ENCODE results near the gene MRTFB. TPM values are rescaled to one million over a fixed set of nuclear protein-coding genes. Genes with fewer than 3 reads are reported as not detected.
"Not testable (repeated sequence)": the region's sequence is repeated elsewhere in the genome, so short reads cannot be mapped to it uniquely, and the experiment has no call there.

MRTFB gene
- total RNA-seq, 2 experiments from 2014 or later = 18.0 to 19.4 TPM

GRCh38 chr16:14043793-14044192 is 27.3 kb upstream of the MRTFB start:
- POLR2A ChIA-PET = no interaction called here
- H3K27ac Mint-ChIP-seq = no peak overlapping the region
- Histone ChIP-seq H3K27me3 (ENCODE audit: control insufficient read depth in 1 of 2, insufficient read depth in 2 of 2, low read length in 2 of 2) (peaks cover 0 to 3% of the 10 kb centered on the region in 2 experiments), H3K4me3 (ENCODE audit: low read length) (no peak overlapping the region), H3K27ac (ENCODE audit: low read depth in 1 of 2, low read length in 2 of 2) (no peak overlapping the region), H3K9me3 (ENCODE audit: control insufficient read depth in 1 of 2, insufficient read depth in 1 of 2, low read length in 2 of 2) (no peaks in the 10 kb centered on the region), H3K36me3 (ENCODE audit: insufficient read depth, low read length) (no peaks in the 10 kb centered on the region), H3K4me1 (ENCODE audit: insufficient read depth, low read length) (no peaks in the 10 kb centered on the region)
- intact Hi-C loops (cut with DNase I, micrococcal nuclease) = no loop called here
- no peak overlapping the region for H3K4me3 Mint-ChIP-seq
- ATAC-seq (ENCODE audit: poor library complexity) (no peak), DNase-seq (no peak)
- H3K4me1 Mint-ChIP-seq (ENCODE audit: low read depth) = peaks cover 4% of the 10 kb centered on the region
- peaks cover 2% of the 10 kb centered on the region for H3K9me3 Mint-ChIP-seq
- H3K36me3 Mint-ChIP-seq (ENCODE audit: low read depth) = no peaks in the 10 kb centered on the region
- no peak for TF ChIP-seq CTCF (IDR thresholded peaks at IDR 0.05)
- no peaks in the 10 kb centered on the region for H3K27me3 Mint-ChIP-seq
- CTCF ChIA-PET = no interaction called here

GRCh38 chr16:14047121-14047859 is 23.8 kb upstream of the MRTFB start:
- POLR2A ChIA-PET; intact Hi-C loops (cut with DNase I, micrococcal nuclease); H3K27me3 ChIP-seq (ENCODE audit: control insufficient read depth in 1 of 2, insufficient read depth in 2 of 2, low read length in 2 of 2); DNase-seq; ATAC-seq (ENCODE audit: poor library complexity); H3K27ac ChIP-seq (ENCODE audit: low read depth in 1 of 2, low read length in 2 of 2); H3K36me3 ChIP-seq (ENCODE audit: insufficient read depth, low read length); H3K36me3 Mint-ChIP-seq (ENCODE audit: low read depth); H3K4me1 Mint-ChIP-seq (ENCODE audit: low read depth); H3K9me3 ChIP-seq (ENCODE audit: control insufficient read depth in 1 of 2, insufficient read depth in 1 of 2, low read length in 2 of 2); H3K4me1 ChIP-seq (ENCODE audit: insufficient read depth, low read length); H3K4me3 Mint-ChIP-seq; H3K4me3 ChIP-seq (ENCODE audit: low read length); H3K27me3 Mint-ChIP-seq; H3K9me3 Mint-ChIP-seq; H3K27ac Mint-ChIP-seq; CTCF ChIA-PET: not testable (repeated sequence)

- H3K4me3 ChIP-seq (ENCODE audit: low read length) = no peak overlapping the region
- Mint-ChIP-seq H3K4me3 (no peak overlapping the region), H3K9me3 (no peaks in the 10 kb centered on the region), H3K36me3 (ENCODE audit: low read depth) (no peaks in the 10 kb centered on the region), H3K4me1 (ENCODE audit: low read depth) (no peaks in the 10 kb centered on the region), H3K27ac (no peak overlapping the region), H3K27me3 (no peaks in the 10 kb centered on the region)
- no peak for ATAC-seq (ENCODE audit: poor library complexity)
- H3K9me3 ChIP-seq (ENCODE audit: control insufficient read depth in 1 of 2, insufficient read depth in 1 of 2, low read length in 2 of 2) = no peaks in the 10 kb centered on the region
- ChIA-PET CTCF (no interaction called here), POLR2A (no interaction called here)
- H3K27ac ChIP-seq (ENCODE audit: low read depth in 1 of 2, low read length in 2 of 2) = no peak overlapping the region
- no peak for DNase-seq
- H3K4me1 ChIP-seq (ENCODE audit: insufficient read depth, low read length) = no peaks in the 10 kb centered on the region
- peaks cover 0 to 3% of the 10 kb centered on the region in 2 experiments for H3K27me3 ChIP-seq (ENCODE audit: control insufficient read depth in 1 of 2, insufficient read depth in 2 of 2, low read length in 2 of 2)
- intact Hi-C loops (cut with DNase I, micrococcal nuclease) = no loop called here
- TF ChIP-seq CTCF (IDR thresholded peaks at IDR 0.05) = no peak
- H3K36me3 ChIP-seq (ENCODE audit: insufficient read depth, low read length) = no peaks in the 10 kb centered on the region
Measured at GRCh38 chr16:14050291-14051027, 20.7 kb upstream of the MRTFB start.
